ENCODE results near the gene SEC23IP. TPM values are rescaled to one million over a fixed set of nuclear protein-coding genes. Genes with fewer than 3 reads are reported as not detected.
A peak's percentile ranks its signal among the peaks of the same experiment; 100 is the strongest.
"Not testable (repeated sequence)": the region's sequence is repeated elsewhere in the genome, so short reads cannot be mapped to it uniquely, and the experiment has no call there.

SEC23IP gene
- total RNA-seq, 1 donor from 2014 or later, result 75.6 TPM

GRCh38 chr10:119871881-119872609 lies 20.5 kb upstream of the SEC23IP start:
- no peaks in the 10 kb centered on the region for H3K9me3 Mint-ChIP-seq (ENCODE audit: low read depth)
- peak; percentile 56 for DNase-seq (ENCODE audit: low spot score, unreplicated experiment)
- peak overlapping the region; percentile 92 for H3K4me3 Mint-ChIP-seq (ENCODE audit: low read depth)
- no peak for TF ChIP-seq CTCF (IDR thresholded peaks at IDR 0.05; ENCODE audit: unreplicated experiment)
- peaks cover 19% of the 10 kb centered on the region for H3K4me1 Mint-ChIP-seq (ENCODE audit: low read depth)
- no peaks in the 10 kb centered on the region for H3K27me3 Mint-ChIP-seq
- no peaks in the 10 kb centered on the region for H3K36me3 Mint-ChIP-seq (ENCODE audit: insufficient read depth)
- H3K27ac Mint-ChIP-seq, result peak overlapping the region; percentile 92

- peak within 1 kb of the TSS; percentile 92 for H3K27ac Mint-ChIP-seq
- DNase-seq (ENCODE audit: low spot score, unreplicated experiment), result peak; percentile 20
- H3K4me1 Mint-ChIP-seq (ENCODE audit: low read depth), result peaks cover 19% of the 10 kb centered on the region
- no peaks in the 10 kb centered on the region for H3K27me3 Mint-ChIP-seq
- no peaks in the 10 kb centered on the region for H3K9me3 Mint-ChIP-seq (ENCODE audit: low read depth)
- no peaks in the 10 kb centered on the region for H3K36me3 Mint-ChIP-seq (ENCODE audit: insufficient read depth)
- TF ChIP-seq CTCF (IDR thresholded peaks at IDR 0.05; ENCODE audit: unreplicated experiment), result no peak
- peak within 1 kb of the TSS; percentile 92 for H3K4me3 Mint-ChIP-seq (ENCODE audit: low read depth)
Measured at GRCh38 chr10:119872610-119872859, 20.0 kb upstream of the SEC23IP start, which contains the start of gene MCMBP. TSS of gene MCMBP (minus strand) at chr10:119872843. CDS start at chr10:119872584, 259 bp downstream.

DNA sequence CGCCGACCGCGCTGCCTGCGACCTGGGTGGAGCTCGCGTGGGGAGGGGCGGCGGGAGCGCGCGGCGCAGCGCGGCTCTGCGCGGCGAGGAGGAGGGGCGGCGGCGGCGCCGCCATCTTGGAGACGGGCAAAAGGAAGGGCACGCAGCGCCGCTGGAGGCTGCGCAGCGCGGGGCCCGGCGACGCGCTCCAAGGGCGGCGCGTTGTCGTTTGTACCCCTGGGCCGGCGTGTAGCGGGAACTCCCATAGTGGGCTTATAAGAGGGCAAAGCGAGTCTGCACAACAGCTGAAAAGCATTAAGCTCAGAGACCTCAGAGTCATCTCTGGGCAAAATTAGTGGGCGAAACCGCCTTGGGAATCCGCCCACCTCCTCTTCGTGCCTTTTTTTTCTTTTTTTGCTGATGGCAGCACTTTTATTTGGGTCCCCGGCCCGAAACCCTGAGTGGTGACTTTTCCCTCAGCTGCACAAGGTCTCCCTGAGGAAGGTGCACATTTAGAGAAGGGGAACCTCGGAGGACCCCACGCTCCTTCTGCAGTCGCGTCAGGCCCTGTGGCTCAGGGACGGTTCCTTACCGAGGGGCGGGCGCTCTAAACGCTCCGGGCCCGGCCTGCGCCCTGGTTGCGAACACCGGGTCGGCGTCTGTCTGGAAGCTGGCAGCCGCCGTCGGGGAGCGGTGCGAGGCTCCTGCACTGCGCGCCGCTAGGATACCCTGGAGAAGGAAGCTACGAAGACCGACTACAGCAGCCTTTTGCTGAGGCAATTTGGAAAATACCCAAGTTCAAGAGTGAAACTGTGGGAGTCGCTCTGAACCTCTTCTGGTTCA lies 19.5 kb upstream of the SEC23IP start:
- Mint-ChIP-seq H3K4me1 (ENCODE audit: low read depth) (peaks cover 19% of the 10 kb centered on the region), H3K36me3 (ENCODE audit: insufficient read depth) (no peaks in the 10 kb centered on the region), H3K9me3 (ENCODE audit: low read depth) (no peaks in the 10 kb centered on the region), H3K4me3 (ENCODE audit: low read depth) (peak overlapping the region; percentile 81), H3K27ac (peak overlapping the region; percentile 73), H3K27me3 (no peaks in the 10 kb centered on the region)
- DNase-seq (ENCODE audit: low spot score, unreplicated experiment), result peak; percentile 64
- no peak for TF ChIP-seq CTCF (IDR thresholded peaks at IDR 0.05; ENCODE audit: unreplicated experiment)

- H3K9me3 Mint-ChIP-seq (ENCODE audit: low read depth), result no peaks in the 10 kb centered on the region
- no peak overlapping the region for H3K27ac Mint-ChIP-seq
- no peaks in the 10 kb centered on the region for H3K36me3 Mint-ChIP-seq (ENCODE audit: insufficient read depth)
- no peaks in the 10 kb centered on the region for H3K27me3 Mint-ChIP-seq
- no peak for TF ChIP-seq CTCF (IDR thresholded peaks at IDR 0.05; ENCODE audit: unreplicated experiment)
- DNase-seq (ENCODE audit: low spot score, unreplicated experiment), result no peak
- peaks cover 4% of the 10 kb centered on the region for H3K4me1 Mint-ChIP-seq (ENCODE audit: low read depth)
- no peak overlapping the region for H3K4me3 Mint-ChIP-seq (ENCODE audit: low read depth)
Measured at GRCh38 chr10:119878524-119878923, 14.0 kb upstream of the SEC23IP start.

GRCh38 chr10:119883901-119884611 lies 8.5 kb upstream of the SEC23IP start:
- not testable (repeated sequence) for H3K27ac Mint-ChIP-seq; H3K36me3 Mint-ChIP-seq (ENCODE audit: insufficient read depth); H3K4me3 Mint-ChIP-seq (ENCODE audit: low read depth); H3K27me3 Mint-ChIP-seq; H3K4me1 Mint-ChIP-seq (ENCODE audit: low read depth); DNase-seq (ENCODE audit: low spot score, unreplicated experiment); H3K9me3 Mint-ChIP-seq (ENCODE audit: low read depth)

GRCh38 chr10:119886070-119886469 lies 6.5 kb upstream of the SEC23IP start:
- H3K27me3 Mint-ChIP-seq, result not testable (repeated sequence)

DNA sequence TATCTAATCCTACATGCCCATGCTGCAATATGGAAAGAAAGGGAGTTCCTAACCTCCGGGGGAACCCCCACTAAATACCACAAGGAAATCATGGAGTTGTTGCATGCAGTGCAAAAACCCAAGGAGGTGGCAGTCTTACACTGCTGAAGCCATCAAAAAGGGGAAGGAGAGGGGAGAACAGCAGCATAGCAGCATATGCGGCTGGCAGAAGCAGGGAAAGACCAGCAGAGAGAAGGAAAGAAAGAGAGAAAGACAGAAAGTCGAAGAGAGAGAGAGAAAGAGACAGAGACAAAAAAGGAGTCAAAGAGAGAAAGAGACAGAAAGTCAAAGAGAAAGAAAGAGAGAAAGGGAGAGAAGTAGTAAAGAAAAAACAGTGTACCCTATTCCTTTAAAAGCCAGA lies 3.8 kb upstream of the SEC23IP start:
- not testable (repeated sequence) for H3K27ac Mint-ChIP-seq; H3K4me3 Mint-ChIP-seq (ENCODE audit: low read depth); DNase-seq (ENCODE audit: low spot score, unreplicated experiment); H3K27me3 Mint-ChIP-seq; H3K36me3 Mint-ChIP-seq (ENCODE audit: insufficient read depth); H3K9me3 Mint-ChIP-seq (ENCODE audit: low read depth)
- peaks cover 11% of the 10 kb centered on the region for H3K4me1 Mint-ChIP-seq (ENCODE audit: low read depth)

More at GRCh38 chr10:119886070-119886469, 6.5 kb upstream of the SEC23IP start:
- H3K36me3 Mint-ChIP-seq (ENCODE audit: insufficient read depth); H3K27ac Mint-ChIP-seq; H3K9me3 Mint-ChIP-seq (ENCODE audit: low read depth); H3K4me3 Mint-ChIP-seq (ENCODE audit: low read depth); H3K4me1 Mint-ChIP-seq (ENCODE audit: low read depth); DNase-seq (ENCODE audit: low spot score, unreplicated experiment): not testable (repeated sequence)

GRCh38 chr10:119889201-119889600 lies 3.3 kb upstream of the SEC23IP start:
- H3K27ac Mint-ChIP-seq; DNase-seq (ENCODE audit: low spot score, unreplicated experiment); H3K4me3 Mint-ChIP-seq (ENCODE audit: low read depth); H3K9me3 Mint-ChIP-seq (ENCODE audit: low read depth); H3K36me3 Mint-ChIP-seq (ENCODE audit: insufficient read depth); H3K27me3 Mint-ChIP-seq: not testable (repeated sequence)
- H3K4me1 Mint-ChIP-seq (ENCODE audit: low read depth), result peaks cover 16% of the 10 kb centered on the region
